ENCODE measurements around the gene ZNF761.
"Not testable (repeated sequence)": the region's sequence is repeated elsewhere in the genome, so short reads cannot be mapped to it uniquely, and the experiment has no call there.

ZNF761 gene

GRCh38 chr19:53462861-53463260 lies 31.1 kb downstream of the ZNF761 start:
- no peak for TF ChIP-seq CTCF (conservative IDR thresholded peaks at IDR 0.05; ENCODE audit: low read depth, low read length)
- no peak overlapping the region for H3K4me3 ChIP-seq (ENCODE audit: low read depth, low read length)
- no peak for DNase-seq (ENCODE audit: low read depth)

GRCh38 chr19:53463263-53463662 lies 31.5 kb downstream of the ZNF761 start:
- peak; percentile 28 for DNase-seq (ENCODE audit: low read depth)
- no peak for TF ChIP-seq CTCF (conservative IDR thresholded peaks at IDR 0.05; ENCODE audit: low read depth, low read length)
- no peak overlapping the region for H3K4me3 ChIP-seq (ENCODE audit: low read depth, low read length)

- peak; percentile 23 for TF ChIP-seq CTCF (conservative IDR thresholded peaks at IDR 0.05; ENCODE audit: low read depth, low read length)
- no peak for DNase-seq (ENCODE audit: low read depth)
Observed at GRCh38 chr19:53466726-53467484, 35.1 kb downstream of the ZNF761 start.

GRCh38 chr19:53467485-53468262 lies 35.9 kb downstream of the ZNF761 start, which contains the start of gene ZNF813:
Gene ZNF813, plus strand, starts transcription at chr19:53467733. Its CDS starts 16,090 bp downstream, at chr19:53483823.
- no peak for TF ChIP-seq CTCF (conservative IDR thresholded peaks at IDR 0.05; ENCODE audit: low read depth, low read length)
- H3K4me3 ChIP-seq (ENCODE audit: low read depth, low read length) = peak within 1 kb of the TSS; percentile 80
- DNase-seq (ENCODE audit: low read depth) = peak; percentile 84

More at GRCh38 chr19:53466726-53467484, 35.1 kb downstream of the ZNF761 start:
- peak overlapping the region; percentile 80 for H3K4me3 ChIP-seq (ENCODE audit: low read depth, low read length)

- DNase-seq (ENCODE audit: low read depth) = not testable (repeated sequence)
- peak overlapping the region; percentile 80 for H3K4me3 ChIP-seq (ENCODE audit: low read depth, low read length)
Observed at GRCh38 chr19:53468628-53469027, 36.8 kb downstream of the ZNF761 start.

GRCh38 chr19:53471916-53472315 lies 40.1 kb downstream of the ZNF761 start:
- DNase-seq (ENCODE audit: low read depth) = no peak
- no peak for TF ChIP-seq CTCF (conservative IDR thresholded peaks at IDR 0.05; ENCODE audit: low read depth, low read length)
- H3K4me3 ChIP-seq (ENCODE audit: low read depth, low read length) = no peak overlapping the region

- DNase-seq (ENCODE audit: low read depth) = peak; percentile 13
- not testable (repeated sequence) for H3K4me3 ChIP-seq (ENCODE audit: low read depth, low read length)
Observed at GRCh38 chr19:53474832-53475231, 43.0 kb downstream of the ZNF761 start.

- H3K4me3 ChIP-seq (ENCODE audit: low read depth, low read length); DNase-seq (ENCODE audit: low read depth): not testable (repeated sequence)
Observed at GRCh38 chr19:53475470-53475869, 43.7 kb downstream of the ZNF761 start.

- H3K4me3 ChIP-seq (ENCODE audit: low read depth, low read length); DNase-seq (ENCODE audit: low read depth): not testable (repeated sequence)
Observed at GRCh38 chr19:53483751-53484150, 52.0 kb downstream of the ZNF761 start.
